Heart right ventricle (tissue), 16 donors: Measurements from ENCODE around the gene SLC22A6. TPM values are rescaled to one million over a fixed set of nuclear protein-coding genes. Genes with fewer than 3 reads are reported as not detected.

Experiments used
- ATAC-seq, 8 donors: fragments of 200-7000 bp; cut with Tn5 transposase; one replicate each; pipeline ENCODE4 v1.9.1; 2020; ENCODE audit warnings: mild to moderate bottlenecking in 8 of 8, moderate library complexity in 8 of 8, moderate number of reproducible peaks in 1 of 8
- DNase-seq, 2 donors: peaks; one replicate each; pipeline ENCODE4 v3.0.0-alpha.2; 2020
- H3K27ac ChIP-seq, 10 donors: fragments of 200-600 bp; sonication (generic) in 2 of 10; one replicate each; pipeline versions ENCODE4 v1.5.0 to v1.8.0; 2020 to 2022; ENCODE audit warnings: mild to moderate bottlenecking in 3 of 10
- H3K27me3 ChIP-seq, 7 donors: fragments of 200-600 bp; one replicate each; pipeline ENCODE4 v1.8.0; 2021 to 2022; ENCODE audit warnings: mild to moderate bottlenecking in 2 of 7
- H3K36me3 ChIP-seq, 9 donors: fragments of 200-600 bp; sonication (generic) in 1 of 9; one replicate each; pipeline versions ENCODE4 v1.5.0 to v1.8.0; 2020 to 2022; ENCODE audit warnings: mild to moderate bottlenecking in 2 of 9
- H3K4me1 ChIP-seq, 9 donors: fragments of 200-600 bp; sonication (generic) in 1 of 9; one replicate each; pipeline versions ENCODE4 v1.5.0 to v1.8.0; 2020 to 2022; ENCODE audit warnings: mild to moderate bottlenecking in 4 of 9
- H3K4me3 ChIP-seq, 10 donors: fragments of 200-600 bp; sonication (generic) in 2 of 10; one replicate each; pipeline versions ENCODE4 v1.5.0 to v1.8.0; 2020 to 2022; ENCODE audit warnings: mild to moderate bottlenecking in 7 of 10, moderate library complexity in 2 of 10
- H3K9me3 ChIP-seq, 11 donors: fragments of 200-600 bp in 10 of 11; sonication (generic) in 2 of 11; one replicate each; pipeline versions ENCODE4 v1.5.0 to v1.8.0; 2013 to 2022; ENCODE audit warnings: mild to moderate bottlenecking in 2 of 11, control low read depth in 1 of 11, moderate library complexity in 1 of 11
- WGBS, 2 donors: extraction: QIAGEN DNeasy Blood & Tissue Kit; methylation state at CpG; one replicate each; pipeline ENCODE4 v1.1.7; 2013; ENCODE audit warnings: inconsistent platforms in 1 of 2; 5-methylcytosine and 5-hydroxymethylcytosine counted together
- intact Hi-C, 10 donors: fragments of 100-400 bp; cut with DNase I; formaldehyde crosslinking; loops; one replicate each; pipeline versions ENCODE4 v1.11.1 to v1.14.2; 2022
- polyA plus RNA-seq, 2 donors: library from polyadenylated mRNA; stranded (reverse); fragments of 200-250 nt; gene quantifications; one replicate each; pipeline ENCODE4 v1.2.3, GENCODE V29; 2013
- total RNA-seq, 10 donors: library from RNA; stranded (reverse); fragmentation: NEBNext Ultra II Directional in 3 of 10; extraction: Animal tissue kit (Norgen Biotek cat#: 25700) in 3 of 10; gene quantifications; one replicate each; pipeline versions ENCODE4 v1.2.1 to v1.2.4, GENCODE V29; 2021 to 2023
- TF ChIP-seq, protein P1 (sequence below), 9 donors: fragments of 200-600 bp; sonication (generic) in 2 of 9; IDR thresholded peaks; one replicate each; pipeline versions ENCODE4 v1.5.0 to v1.8.0; 2021 to 2022; ENCODE audit warnings: antibody characterized with exemption in 9 of 9, mild to moderate bottlenecking in 5 of 9, moderate library complexity in 1 of 9
- donor health status: Arrhythmogenic right ventricular cardiomyopathy.
- donor health status: ischemic (EF 13 %, LVEDD 7.1; RV severe dilation, severe dysfunction).
- donor health status: healthy with polysubstance abuse.
- donor health status: DM: no; HTN: yes; CAD: no.
- donor health status: DM: no; HTN: no; CAD: no.
- donor health status: ischemic (EF 25% LVEDD 6.9; RV normal size, moderate dysfunction).
- donor health status: ischemic (EF 25% LVEDD 5.7; RV mildly dilated, moderate dysfunction).
- donor health status: healthy.
- donor health status: DM: yes; HTN: yes; CAD: no.
- donor health status: Ischemic cardiomyopathy.
- donor health status: ischemic (EF 35%, LVEDD 5.7; RV mildly dilated, moderate dysfunction).
- donor health status: nonischemic (EF 11% LVEDD 7.7; RV severe dilation, severe dysfunction).
- donor health status: DM: yes; HTN: yes; CAD: no.
- donor health status: PGD.
- donor health status: ischemic (EF 29% LVEDD 5.4; RV normal size, mild dysfunction).
- donor health status: nonischemic (EF 23%, LVEDD 6.1; RV moderate dilation, normal function).

Gene SLC22A6
- total and polyA plus RNA-seq, 12 donors, result not detected

DNA sequence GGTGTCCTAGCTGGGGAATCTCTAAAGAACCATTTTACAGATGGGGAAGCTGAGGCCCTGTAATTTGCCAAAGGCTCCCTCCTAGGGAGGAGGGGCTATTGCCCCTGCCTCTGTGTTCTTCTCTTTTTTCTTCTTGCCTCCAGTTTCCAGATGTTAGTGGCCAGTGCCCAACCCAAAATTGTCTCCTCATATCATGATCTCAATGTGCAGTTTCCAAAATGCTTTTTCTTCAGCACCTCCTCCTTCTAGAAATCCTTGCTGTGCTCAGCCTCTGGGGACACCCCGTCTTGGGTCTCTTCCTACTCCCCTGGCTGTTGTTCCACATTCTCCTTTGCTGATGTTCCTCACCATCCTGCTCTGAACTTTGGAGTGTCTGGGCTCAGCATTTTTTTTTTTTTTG lies 54.1 kb downstream of the SLC22A6 start:
- H3K9me3 ChIP-seq, result no peaks in the 10 kb centered on the region
- peaks cover 0 to 22% (median 14%) of the 10 kb centered on the region in 9 donors for H3K4me1 ChIP-seq
- TF ChIP-seq, protein P1, sequence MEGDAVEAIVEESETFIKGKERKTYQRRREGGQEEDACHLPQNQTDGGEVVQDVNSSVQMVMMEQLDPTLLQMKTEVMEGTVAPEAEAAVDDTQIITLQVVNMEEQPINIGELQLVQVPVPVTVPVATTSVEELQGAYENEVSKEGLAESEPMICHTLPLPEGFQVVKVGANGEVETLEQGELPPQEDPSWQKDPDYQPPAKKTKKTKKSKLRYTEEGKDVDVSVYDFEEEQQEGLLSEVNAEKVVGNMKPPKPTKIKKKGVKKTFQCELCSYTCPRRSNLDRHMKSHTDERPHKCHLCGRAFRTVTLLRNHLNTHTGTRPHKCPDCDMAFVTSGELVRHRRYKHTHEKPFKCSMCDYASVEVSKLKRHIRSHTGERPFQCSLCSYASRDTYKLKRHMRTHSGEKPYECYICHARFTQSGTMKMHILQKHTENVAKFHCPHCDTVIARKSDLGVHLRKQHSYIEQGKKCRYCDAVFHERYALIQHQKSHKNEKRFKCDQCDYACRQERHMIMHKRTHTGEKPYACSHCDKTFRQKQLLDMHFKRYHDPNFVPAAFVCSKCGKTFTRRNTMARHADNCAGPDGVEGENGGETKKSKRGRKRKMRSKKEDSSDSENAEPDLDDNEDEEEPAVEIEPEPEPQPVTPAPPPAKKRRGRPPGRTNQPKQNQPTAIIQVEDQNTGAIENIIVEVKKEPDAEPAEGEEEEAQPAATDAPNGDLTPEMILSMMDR (IDR thresholded peaks at IDR 0.05), result no peak
- H3K4me3 ChIP-seq, result no peak overlapping the region
- no peaks in the 10 kb centered on the region for H3K36me3 ChIP-seq
- ATAC-seq (no peak), DNase-seq (no peak)
- WGBS, 2 donors, result 52 to 61% methylated on average over 1 of the region's 1 CpG
- peaks cover 0 to 49% (median 22%) of the 10 kb centered on the region in 7 donors for H3K27me3 ChIP-seq
- H3K27ac ChIP-seq, result no peak overlapping the region
- intact Hi-C loops, result no loop called here

DNA sequence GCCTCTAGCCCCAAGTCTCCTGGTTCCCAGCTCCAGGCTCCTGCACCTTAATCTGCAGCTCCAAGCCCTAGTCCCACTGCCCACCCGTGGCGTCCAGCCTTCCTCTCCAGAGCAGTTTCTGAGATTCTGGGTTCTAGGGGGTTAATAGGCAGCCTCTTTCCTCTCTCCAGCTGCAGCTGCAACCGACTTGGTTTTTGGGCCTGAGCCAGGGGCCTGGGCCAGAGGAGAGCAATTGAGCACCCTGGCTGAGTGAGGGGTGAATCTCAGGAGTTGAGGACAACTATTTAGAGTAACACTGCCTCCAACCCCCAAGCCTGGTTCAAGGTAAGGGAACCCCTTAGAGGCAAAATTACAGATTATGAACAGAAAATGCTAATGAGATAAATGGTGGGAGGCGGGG lies 54.6 kb downstream of the SLC22A6 start:
- Histone ChIP-seq H3K4me3 (no peak overlapping the region), H3K4me1 (peaks cover 0 to 26% (median 17%) of the 10 kb centered on the region in 9 donors), H3K27ac (no peak overlapping the region), H3K36me3 (no peaks in the 10 kb centered on the region), H3K27me3 (peaks cover 0 to 54% (median 27%) of the 10 kb centered on the region in 7 donors), H3K9me3 (no peaks in the 10 kb centered on the region)
- no peak for DNase-seq
- no peak for ATAC-seq
- WGBS, 2 donors, result 43 to 46% methylated on average over 4 of the region's 4 CpGs
- TF ChIP-seq, protein P1 (IDR thresholded peaks at IDR 0.05), result no peak
- intact Hi-C loops, result no loop called here

DNA sequence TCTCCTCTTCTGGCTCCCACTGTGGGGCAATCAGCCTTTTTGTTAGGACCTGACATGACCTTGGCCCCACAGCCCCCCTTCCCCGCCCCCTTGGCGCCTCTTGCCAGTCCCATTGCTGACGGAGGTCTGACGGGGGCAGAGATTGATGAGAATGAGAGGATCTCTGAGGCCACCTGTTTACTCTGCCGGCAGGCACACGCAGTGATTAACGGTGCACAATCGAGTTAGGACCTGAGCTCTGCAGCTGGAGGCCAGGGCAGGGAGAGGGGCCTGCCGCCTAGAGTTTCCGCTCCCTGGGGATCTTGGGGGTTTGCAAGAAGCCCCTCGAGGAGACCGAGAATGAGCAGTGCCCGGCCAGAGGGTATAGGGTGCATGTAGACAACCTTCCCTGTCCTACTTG lies 56.8 kb downstream of the SLC22A6 start:
- H3K27me3 ChIP-seq, result peaks cover 0 to 75% (median 49%) of the 10 kb centered on the region in 7 donors
- H3K4me3 ChIP-seq, result no peak overlapping the region
- H3K4me1 ChIP-seq, result peaks cover 6 to 38% (median 29%) of the 10 kb centered on the region in 9 donors
- no peaks in the 10 kb centered on the region for H3K9me3 ChIP-seq
- WGBS, 2 donors, result 59 to 63% methylated on average over 13 of the region's 13 CpGs
- TF ChIP-seq, protein P1 (IDR thresholded peaks at IDR 0.05), result no peak
- intact Hi-C loops, result no loop called here
- DNase-seq, result no peak
- H3K27ac ChIP-seq, result no peak overlapping the region
- no peaks in the 10 kb centered on the region for H3K36me3 ChIP-seq
- ATAC-seq, result no peak

- peak in 1 of 8 donors; percentile 56 for ATAC-seq
- TF ChIP-seq, protein P1 (IDR thresholded peaks at IDR 0.05), result no peak
- peaks cover 0 to 87% (median 60%) of the 10 kb centered on the region in 7 donors for H3K27me3 ChIP-seq
- DNase-seq, result no peak
- H3K4me3 ChIP-seq, result peak overlapping the region; percentile 16 to 66 (median 46)
- H3K27ac ChIP-seq, result no peak overlapping the region
- no peaks in the 10 kb centered on the region for H3K36me3 ChIP-seq
- H3K9me3 ChIP-seq, result no peaks in the 10 kb centered on the region
- H3K4me1 ChIP-seq, result peaks cover 6 to 42% (median 30%) of the 10 kb centered on the region in 9 donors
- intact Hi-C loops, result no loop called here
- WGBS, 2 donors, result 12 to 15% methylated on average over 53 of the region's 53 CpGs
Observed at GRCh38 chr11:62926680-62927455, 57.9 kb downstream of the SLC22A6 start.

Other genes starting within 250 kb of the SLC22A6 start
- 10 to 100 TPM in 4 of 10 donors, 1 to 10 TPM in 6; 7.5 to 14.9 (median 9.6) TPM for gene ZBTB3, start 230.8 kb downstream of the SLC22A6 start, total RNA-seq
- 1 to 10 TPM; 2.2 to 8.6 TPM for gene ZBTB3, start 230.8 kb downstream of the SLC22A6 start, polyA plus RNA-seq
- gene POLR2G, start 223.4 kb downstream of the SLC22A6 start, total RNA-seq, result 10 to 100 TPM; 30.9 to 57.0 (median 42.9) TPM
- 100 to 1,000 TPM in 1 of 2 donors, 10 to 100 TPM in 1; 42.1 to 134 TPM for gene POLR2G, start 223.4 kb downstream of the SLC22A6 start, polyA plus RNA-seq
- gene TAF6L, start 213.6 kb downstream of the SLC22A6 start, total RNA-seq, result 10 to 100 TPM in 3 of 10 donors, 1 to 10 TPM in 7; 7.7 to 14.7 (median 9.0) TPM
- 10 to 100 TPM; 12.7 to 18.9 TPM for gene TAF6L, start 213.6 kb downstream of the SLC22A6 start, polyA plus RNA-seq
- 10 to 100 TPM in 8 of 10 donors, 1 to 10 TPM in 2; 9.4 to 27.2 (median 17.4) TPM for gene TMEM179B, start 197.6 kb downstream of the SLC22A6 start, total RNA-seq
- 10 to 100 TPM; 24.8 to 54.4 TPM for gene TMEM179B, start 197.6 kb downstream of the SLC22A6 start, polyA plus RNA-seq
- 10 to 100 TPM; 21.9 to 28.6 (median 23.5) TPM for gene TMEM223, start 193.0 kb downstream of the SLC22A6 start, total RNA-seq
- gene TMEM223, start 193.0 kb downstream of the SLC22A6 start, polyA plus RNA-seq, result 10 to 100 TPM; 30.9 to 75.3 TPM
- gene NXF1, start 179.5 kb downstream of the SLC22A6 start, total RNA-seq, result 10 to 100 TPM; 28.3 to 58.7 (median 36.7) TPM
- 10 to 100 TPM; 66.6 to 96.7 TPM for gene NXF1, start 179.5 kb downstream of the SLC22A6 start, polyA plus RNA-seq
- 10 to 100 TPM; 16.8 to 27.0 (median 19.0) TPM for gene STX5, start 152.9 kb downstream of the SLC22A6 start, total RNA-seq
- gene STX5, start 152.9 kb downstream of the SLC22A6 start, polyA plus RNA-seq, result 10 to 100 TPM; 13.6 to 31.9 TPM
- gene TEX54, start 152.1 kb downstream of the SLC22A6 start, total RNA-seq, result not detected
- gene TEX54, start 152.1 kb downstream of the SLC22A6 start, polyA plus RNA-seq, result not detected
- 10 to 100 TPM; 17.7 to 31.2 (median 22.9) TPM for gene WDR74, start 145.4 kb downstream of the SLC22A6 start, total RNA-seq
- 10 to 100 TPM; 48.3 to 62.4 TPM for gene WDR74, start 145.4 kb downstream of the SLC22A6 start, polyA plus RNA-seq
- gene SLC3A2, start 104.1 kb downstream of the SLC22A6 start, total RNA-seq, result 10 to 100 TPM; 32.0 to 78.4 (median 42.6) TPM
- 100 to 1,000 TPM in 1 of 2 donors, 10 to 100 TPM in 1; 36.2 to 110 TPM for gene SLC3A2, start 104.1 kb downstream of the SLC22A6 start, polyA plus RNA-seq
- gene CHRM1, start 63.6 kb downstream of the SLC22A6 start, total RNA-seq, result not detected
- not detected for gene CHRM1, start 63.6 kb downstream of the SLC22A6 start, polyA plus RNA-seq
- not detected for gene SLC22A8, start 30.9 kb upstream of the SLC22A6 start, total RNA-seq
- gene SLC22A8, start 30.9 kb upstream of the SLC22A6 start, polyA plus RNA-seq, result not detected
- gene SLC22A24, start 159.3 kb upstream of the SLC22A6 start, total RNA-seq, result not detected
- gene SLC22A24, start 159.3 kb upstream of the SLC22A6 start, polyA plus RNA-seq, result not detected